Osteocyte (in vitro differentiated cells): Measurements from ENCODE around the gene TSR2. TPM values are rescaled to one million over a fixed set of nuclear protein-coding genes. Genes with fewer than 3 reads are reported as not detected.
A peak's percentile ranks its signal among the peaks of the same experiment; 100 is the strongest.

ENCODE experiments used
- DNase-seq: peaks from one replicate; pipeline ENCODE4 v3.0.0; 2021; ENCODE audit warnings: mixed read lengths; ENCODE audit not compliant: unreplicated experiment; ENCODE audit errors: extremely low spot score
- H3K27ac Mint-ChIP-seq: one replicate; pipeline ENCODE4 v1.8.0; 2021; ENCODE audit warnings: mild to moderate bottlenecking, mixed read lengths; ENCODE audit not compliant: unreplicated experiment
- H3K27me3 Mint-ChIP-seq: one replicate; pipeline ENCODE4 v1.8.0; 2021; ENCODE audit warnings: mixed read lengths; ENCODE audit not compliant: unreplicated experiment
- H3K36me3 Mint-ChIP-seq: one replicate; pipeline ENCODE4 v1.8.0; 2021; ENCODE audit warnings: mixed read lengths; ENCODE audit not compliant: unreplicated experiment
- H3K4me1 Mint-ChIP-seq: one replicate; pipeline ENCODE4 v1.8.0; 2021; ENCODE audit warnings: mixed read lengths; ENCODE audit not compliant: unreplicated experiment
- H3K4me3 Mint-ChIP-seq: one replicate; pipeline ENCODE4 v1.8.0; 2021; ENCODE audit warnings: mild to moderate bottlenecking, moderate library complexity, mixed read lengths; ENCODE audit not compliant: unreplicated experiment
- H3K9me3 Mint-ChIP-seq: one replicate; pipeline ENCODE4 v1.8.0; 2021; ENCODE audit warnings: mixed read lengths; ENCODE audit not compliant: unreplicated experiment
- CTCF ChIP-seq: fragments of 200-600 bp; sonication (generic); IDR thresholded peaks from 2 replicates; pipeline ENCODE4 v1.5.0; 2021; ENCODE audit warnings: antibody characterized with exemption, mild to moderate bottlenecking, moderate library complexity
- total RNA-seq: library from RNA; stranded (reverse); gene quantifications from 2 replicates; pipeline ENCODE4 v1.2.1, GENCODE V29; 2021

TSR2 gene
- total RNA-seq, 1 donor from 2014 or later = 25.2 TPM

DNA sequence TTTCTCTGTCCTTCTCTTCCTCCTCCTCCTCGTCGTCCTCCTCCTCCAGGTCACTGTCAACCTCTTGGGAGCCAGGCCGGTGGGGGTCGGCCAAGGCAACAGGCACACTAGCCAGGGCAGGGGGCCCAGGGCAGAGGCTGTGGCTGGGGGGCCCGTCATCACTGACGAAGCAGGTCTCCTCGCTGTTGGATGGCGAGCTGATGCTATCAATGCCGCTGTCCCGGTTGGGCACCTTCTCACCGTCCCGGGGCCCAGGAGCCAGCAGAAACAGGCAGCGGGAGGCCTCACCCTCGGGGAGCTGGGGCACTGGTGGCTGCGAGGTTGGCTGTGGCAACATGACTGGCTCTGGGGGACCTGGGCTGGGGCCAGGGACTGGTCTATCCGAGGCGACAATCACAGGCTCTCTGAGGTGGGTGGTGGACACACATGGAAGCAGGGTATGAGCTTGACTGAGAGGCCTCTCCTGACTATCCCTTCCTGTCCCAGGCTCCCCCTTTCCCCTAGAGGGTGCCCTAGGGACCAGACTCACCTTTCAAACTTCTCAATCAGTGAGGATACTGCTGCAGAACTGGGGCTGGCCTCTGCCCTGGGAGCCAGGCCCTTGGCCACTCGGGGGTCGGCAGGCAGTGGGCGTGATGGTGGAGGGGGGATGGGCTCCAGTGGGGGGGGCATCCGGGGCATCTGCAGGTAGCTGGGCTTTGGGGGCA, 30.0 kb downstream of the TSR2 start:
- Mint-ChIP-seq H3K4me3 (no peak overlapping the region), H3K27me3 (no peaks in the 10 kb centered on the region), H3K36me3 (peaks cover 10% of the 10 kb centered on the region), H3K27ac (no peak overlapping the region), H3K4me1 (no peaks in the 10 kb centered on the region), H3K9me3 (no peaks in the 10 kb centered on the region)
- no peak for TF ChIP-seq CTCF
- no peak for DNase-seq

GRCh38 chrX:54473993-54474859, 34.0 kb downstream of the TSR2 start:
- Mint-ChIP-seq H3K27ac (no peak overlapping the region), H3K9me3 (no peaks in the 10 kb centered on the region)

DNA sequence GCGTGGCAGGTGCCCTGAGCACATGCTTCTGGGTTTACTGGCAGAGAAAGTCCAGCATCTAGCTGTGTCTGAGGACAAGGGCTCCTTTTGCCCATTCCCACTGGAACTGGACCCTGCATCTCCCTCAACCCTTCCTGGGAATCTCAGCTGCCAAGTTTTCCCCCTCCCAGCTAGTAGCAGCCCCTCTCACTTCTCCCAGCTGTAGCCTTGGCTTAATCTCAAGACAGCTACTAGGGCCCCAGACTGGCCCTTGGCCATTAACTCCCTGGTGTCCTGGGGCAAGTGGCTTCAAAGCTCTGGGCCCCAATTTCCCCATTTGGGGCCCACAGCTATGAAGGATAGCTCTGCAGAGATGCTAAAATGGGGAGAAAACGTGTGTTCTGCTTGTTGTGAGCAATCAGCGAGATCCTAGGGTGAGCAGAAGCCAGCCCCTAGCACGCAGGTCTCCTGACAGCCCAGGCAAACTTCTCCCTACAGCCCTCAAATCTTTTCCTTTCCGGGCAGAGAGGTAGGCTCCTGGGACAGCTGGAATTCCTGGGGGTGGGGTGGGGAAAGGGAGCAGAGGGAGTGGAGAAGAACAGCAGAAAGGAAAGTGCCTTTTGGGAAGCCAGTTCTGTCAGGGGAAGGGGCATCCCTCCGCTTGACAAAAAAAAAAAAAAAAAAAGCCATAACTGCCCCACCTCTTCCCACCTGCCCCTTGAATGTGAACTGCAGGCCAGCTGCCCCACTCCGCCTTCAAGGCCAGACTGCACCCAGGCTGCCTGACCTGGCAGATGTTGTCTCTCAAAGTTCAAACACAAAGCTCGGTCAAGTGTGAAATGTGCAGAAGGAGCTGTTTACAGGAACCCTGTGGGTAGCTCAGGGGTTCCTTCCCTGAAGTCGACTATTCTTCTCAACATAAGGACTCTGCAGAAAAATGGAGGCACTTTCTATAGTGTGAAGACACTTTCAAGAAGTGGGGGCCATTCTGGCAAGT, 39.2 kb downstream of the TSR2 start:
- Mint-ChIP-seq H3K36me3 (no peaks in the 10 kb centered on the region), H3K9me3 (peaks cover 11% of the 10 kb centered on the region), H3K27ac (peak overlapping the region; percentile 55), H3K4me1 (peaks cover 36% of the 10 kb centered on the region), H3K4me3 (peak overlapping the region; percentile 29), H3K27me3 (no peaks in the 10 kb centered on the region)
- no peak for TF ChIP-seq CTCF
- DNase-seq = no peak

More at GRCh38 chrX:54473993-54474859, 34.0 kb downstream of the TSR2 start:
- Mint-ChIP-seq H3K4me3 (no peak overlapping the region), H3K4me1 (peaks cover 2% of the 10 kb centered on the region), H3K36me3 (no peaks in the 10 kb centered on the region), H3K27me3 (no peaks in the 10 kb centered on the region)
- no peak for DNase-seq
- no peak for TF ChIP-seq CTCF

- Mint-ChIP-seq H3K4me1 (peaks cover 48% of the 10 kb centered on the region), H3K4me3 (no peak overlapping the region), H3K27me3 (no peaks in the 10 kb centered on the region), H3K36me3 (no peaks in the 10 kb centered on the region), H3K27ac (peak overlapping the region; percentile 97), H3K9me3 (peaks cover 11% of the 10 kb centered on the region)
- TF ChIP-seq CTCF = no peak
- no peak for DNase-seq
These were observed 42.8 kb downstream of the TSR2 start for GRCh38 chrX:54482839-54483593.
